Amniotic epithelial cell (primary cell): Measurements from ENCODE around the gene CAPN13.

Source experiments
- DNase-seq: peaks from one replicate; pipeline ENCODE4 v3.0.0-alpha.2; 2010; ENCODE audit warnings: low read depth

The CAPN13 gene

DNA sequence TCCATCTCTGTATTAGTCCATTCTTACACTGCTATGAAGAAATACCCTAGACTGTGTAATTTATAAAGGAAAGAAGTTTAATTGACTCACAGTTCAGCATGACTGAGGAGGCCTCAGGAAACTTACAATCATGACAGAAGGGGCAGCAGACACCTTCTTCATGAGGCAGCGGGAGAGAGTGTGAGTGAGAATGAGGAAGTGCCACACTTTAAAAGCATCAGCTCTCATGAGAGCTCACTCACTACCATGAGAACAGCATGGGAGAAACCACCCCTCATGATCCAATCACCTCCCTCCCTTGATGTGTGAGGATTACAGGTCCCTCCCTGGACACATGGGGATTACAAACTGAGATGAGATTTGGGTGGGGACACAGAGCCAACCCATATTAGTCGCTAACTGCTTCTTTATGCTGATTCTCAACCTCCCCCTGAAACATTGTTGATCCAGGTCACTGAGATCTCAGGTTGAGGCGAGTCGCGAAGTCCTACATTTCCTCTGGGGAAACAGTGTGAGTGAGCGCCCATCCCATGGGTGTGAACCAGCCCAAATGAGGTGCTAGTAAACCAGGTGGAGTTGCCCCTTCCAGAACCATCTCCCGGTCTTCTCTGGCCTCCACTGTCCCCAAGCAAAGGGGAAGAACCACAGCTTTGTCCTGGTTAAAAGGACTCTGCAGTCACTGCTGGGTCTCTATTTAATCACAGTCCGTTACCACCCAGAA is 123.8 kb downstream of the CAPN13 start:
- DNase-seq = no peak

DNA sequence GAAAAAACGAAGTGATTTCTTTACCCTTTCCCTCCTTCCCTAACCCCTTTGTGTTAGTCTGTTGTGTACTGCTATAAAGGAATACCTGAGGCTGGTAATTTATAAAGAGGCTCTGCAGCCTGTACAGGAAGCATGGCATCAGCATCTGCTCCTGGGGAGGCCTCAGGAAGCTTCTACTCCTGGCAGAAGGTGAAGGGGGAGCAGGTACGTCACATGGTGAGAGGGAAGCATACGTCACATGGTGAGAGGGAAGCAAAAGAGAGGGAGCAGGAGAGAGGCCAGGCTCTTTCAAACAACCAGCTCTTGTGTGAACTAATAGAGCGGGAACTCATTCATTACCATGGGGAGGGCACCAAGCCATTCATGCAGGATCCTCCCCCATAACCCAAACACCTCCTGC is 126.2 kb downstream of the CAPN13 start:
- no peak for DNase-seq

DNA sequence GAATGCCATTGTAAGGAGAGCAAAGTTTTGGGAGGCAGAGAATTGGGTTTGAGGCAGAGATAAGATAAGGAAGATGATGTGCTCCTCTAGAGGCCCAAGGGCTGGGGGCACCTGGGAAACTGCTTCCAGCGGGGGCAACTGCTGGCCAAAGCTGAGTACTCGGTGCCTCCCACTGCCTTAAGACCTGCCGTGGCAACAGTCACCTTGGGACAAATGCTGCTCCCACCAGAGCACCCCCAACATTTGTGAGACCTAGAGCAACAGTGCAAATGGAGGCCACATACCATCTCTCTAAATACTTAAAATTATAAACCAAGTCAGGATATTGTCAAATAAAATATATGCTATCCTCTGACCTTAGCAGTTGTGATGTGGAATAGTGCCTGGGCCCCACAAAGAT is 127.1 kb downstream of the CAPN13 start:
- DNase-seq = no peak

DNA sequence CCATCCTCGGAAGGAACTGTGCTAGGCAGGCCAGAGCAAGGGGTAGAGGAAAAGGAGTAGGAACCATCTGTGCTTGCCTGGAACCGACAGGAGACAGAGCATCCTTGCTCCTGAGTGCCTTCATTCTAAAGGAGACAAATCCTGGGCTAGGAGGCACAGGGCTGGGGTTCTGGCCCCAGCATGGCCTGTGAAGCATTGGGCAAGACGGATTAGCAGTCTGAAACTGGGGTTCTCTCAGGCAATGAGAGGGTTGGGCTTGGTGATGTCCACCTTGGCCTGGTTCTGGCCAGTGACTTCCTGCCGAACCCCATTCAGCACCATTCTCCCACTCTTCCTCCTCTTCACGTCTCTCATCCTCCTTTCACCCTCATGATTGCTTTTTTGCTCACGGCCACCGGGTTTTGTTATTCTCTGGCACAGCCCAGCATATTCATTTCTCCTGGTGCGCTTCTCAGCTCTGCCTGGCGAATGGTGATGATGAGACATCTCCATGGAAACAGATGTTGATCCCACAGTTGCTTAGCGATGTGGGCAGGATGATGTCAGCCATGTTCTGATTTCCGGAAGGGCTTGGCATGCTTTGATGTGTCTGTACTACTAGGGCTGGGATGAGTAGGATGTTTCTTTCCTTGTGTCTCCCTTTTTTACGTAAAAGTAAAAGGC is 127.7 kb downstream of the CAPN13 start:
- DNase-seq = peak; percentile 61

DNA sequence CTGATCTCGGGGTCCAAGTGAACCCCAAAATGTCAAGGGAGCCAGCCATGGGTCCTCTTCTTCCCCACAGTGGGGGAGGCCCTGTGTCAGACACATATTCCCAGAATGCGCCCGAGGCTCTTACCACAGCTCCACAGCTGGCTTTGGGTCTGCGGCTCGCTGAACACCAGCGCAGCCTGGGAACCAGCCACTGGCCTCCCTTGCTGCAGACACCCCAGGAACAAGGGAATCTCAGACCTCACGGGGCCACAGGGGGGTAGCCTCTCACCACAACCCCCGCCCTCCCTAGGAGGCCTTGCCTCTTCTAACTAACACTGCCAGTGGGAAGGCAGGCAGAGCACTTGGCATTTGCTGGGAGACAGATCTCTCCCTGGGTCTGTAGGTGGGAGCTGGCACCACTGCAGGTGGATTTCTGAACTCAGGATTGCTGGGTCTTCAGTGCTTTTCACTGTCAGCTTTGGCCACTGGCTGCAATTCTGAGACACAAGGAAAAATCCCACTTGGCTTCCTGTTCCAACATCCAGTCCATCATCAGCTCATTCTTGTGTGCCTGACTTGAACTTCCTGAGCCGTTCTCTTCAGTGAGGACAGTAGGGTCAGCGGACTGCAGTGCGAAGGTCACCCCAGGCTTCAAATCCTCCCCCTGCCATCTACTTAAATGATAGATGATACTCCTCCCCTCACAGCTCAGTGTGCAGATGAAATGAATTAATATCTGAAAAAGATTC is 128.7 kb downstream of the CAPN13 start:
- no peak for DNase-seq

DNA sequence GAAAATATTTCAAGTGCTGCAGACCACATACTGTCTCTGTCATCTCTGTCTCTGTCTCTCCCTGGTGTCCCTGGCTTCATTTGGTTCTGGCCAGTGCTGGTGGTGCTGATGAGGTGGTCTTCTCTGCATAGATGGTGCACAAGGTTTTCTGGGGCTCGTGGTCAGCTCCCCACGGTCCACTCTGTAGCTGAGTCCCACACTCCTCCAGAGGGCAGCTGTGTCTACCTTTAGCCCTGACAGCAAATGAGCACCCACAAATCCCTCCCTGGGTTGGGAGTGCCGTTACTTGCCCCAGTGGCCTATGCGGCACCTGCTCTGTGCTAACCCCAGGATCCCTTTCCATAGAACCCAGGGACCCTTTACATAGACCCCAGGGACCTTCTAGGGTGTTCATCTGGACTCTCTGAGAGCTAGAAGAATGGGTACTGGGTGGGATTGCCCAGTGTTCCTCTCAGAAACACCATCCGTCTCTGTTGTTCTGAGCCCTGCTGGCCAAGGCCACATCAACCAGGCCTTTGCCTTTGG is 129.3 kb downstream of the CAPN13 start:
- no peak for DNase-seq

DNA sequence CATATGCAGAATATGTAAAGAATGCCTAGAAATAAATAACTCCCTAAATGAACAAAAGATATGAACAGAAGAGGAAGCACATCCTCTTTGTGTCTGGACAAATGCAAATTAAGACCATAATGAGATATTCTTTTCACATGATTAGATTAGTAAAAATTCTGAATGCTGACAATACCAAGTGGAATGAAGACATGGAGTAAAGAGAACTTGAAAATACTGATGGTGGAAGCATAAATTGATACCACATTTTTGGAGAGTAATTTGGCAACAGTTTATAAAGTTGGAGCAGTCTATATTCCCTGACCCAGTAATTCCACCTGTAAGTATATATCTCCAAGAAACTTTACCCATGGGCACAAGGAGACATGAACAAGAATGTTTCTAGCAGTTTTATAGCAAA is 130.0 kb downstream of the CAPN13 start:
- no peak for DNase-seq

DNA sequence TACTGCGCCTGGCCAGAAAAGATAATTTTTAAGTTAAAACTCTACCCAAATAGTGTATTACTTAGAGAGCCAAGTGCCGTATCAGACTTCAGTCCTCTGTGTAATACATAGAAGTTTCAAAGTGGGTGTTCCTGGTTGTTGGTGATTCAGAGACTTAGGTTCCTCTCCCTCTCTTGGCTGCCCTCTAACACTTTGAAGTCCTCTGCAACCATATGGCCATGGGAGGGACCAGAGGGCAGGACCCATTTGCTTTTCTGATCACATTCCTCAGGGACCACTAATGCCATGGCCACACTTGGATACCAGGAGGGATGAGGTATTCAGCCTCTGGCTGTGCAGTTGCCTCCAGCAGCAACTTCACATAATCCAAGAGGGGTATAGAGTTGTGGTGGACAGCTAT is 131.5 kb downstream of the CAPN13 start:
- no peak for DNase-seq

DNA sequence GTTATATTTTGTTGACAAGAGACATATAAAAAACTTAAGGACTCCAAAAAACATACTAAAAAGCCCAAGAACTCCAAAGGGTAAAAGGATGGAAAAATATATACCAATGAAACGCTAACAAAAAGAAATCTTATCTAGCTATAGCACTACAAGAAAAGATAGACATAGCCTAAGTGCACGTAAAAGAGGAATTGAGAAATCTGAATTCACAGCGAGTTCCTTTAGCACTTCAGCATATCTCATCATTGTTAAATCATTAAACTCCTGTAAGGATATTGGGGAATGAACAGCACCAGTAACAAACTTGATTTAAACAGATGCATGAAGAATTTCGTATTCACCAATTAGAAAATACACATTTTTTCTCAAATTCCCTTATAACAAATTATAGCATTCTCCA is 134.1 kb downstream of the CAPN13 start:
- no peak for DNase-seq
